GM21529 (cell line): ENCODE results near the gene COMP.

Experiments
- ATAC-seq: cut with Tn5 transposase; IDR thresholded peaks from one replicate; pipeline ENCODE4 v1.9.1; 2021; ENCODE audit not compliant: unreplicated experiment

COMP gene

DNA sequence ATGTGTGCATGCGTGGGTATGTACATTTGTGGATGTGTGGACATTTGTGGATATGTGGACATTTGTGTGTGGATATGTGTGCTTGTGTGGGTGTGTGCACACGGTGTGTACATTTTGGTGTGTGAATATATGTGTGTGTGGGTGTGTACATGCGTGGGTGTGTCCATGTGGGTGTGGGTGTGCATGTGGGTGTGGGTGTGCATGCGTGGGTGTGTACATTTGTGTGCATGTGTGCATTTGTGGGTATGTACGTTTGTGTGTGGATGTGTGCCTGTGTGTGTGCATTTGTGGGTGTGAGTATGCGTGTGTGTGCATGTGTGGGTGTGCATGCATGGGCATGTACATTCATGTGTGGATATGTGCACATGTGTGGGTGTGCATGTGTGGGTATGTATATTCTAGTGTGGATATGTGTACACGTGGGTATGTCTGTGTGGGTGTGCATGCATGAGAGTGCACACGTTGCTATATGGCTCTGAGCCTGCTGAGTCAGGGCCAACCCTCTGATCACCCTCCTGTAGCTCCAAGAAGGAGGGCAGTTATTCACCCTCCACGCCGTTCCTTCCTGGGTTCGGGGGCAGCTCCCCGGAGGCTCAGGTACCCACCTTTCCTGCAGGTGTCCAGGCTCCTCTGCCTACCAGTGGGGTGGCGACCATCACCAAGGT lies 20.3 kb downstream of the COMP start:
- ATAC-seq, result no peak

DNA sequence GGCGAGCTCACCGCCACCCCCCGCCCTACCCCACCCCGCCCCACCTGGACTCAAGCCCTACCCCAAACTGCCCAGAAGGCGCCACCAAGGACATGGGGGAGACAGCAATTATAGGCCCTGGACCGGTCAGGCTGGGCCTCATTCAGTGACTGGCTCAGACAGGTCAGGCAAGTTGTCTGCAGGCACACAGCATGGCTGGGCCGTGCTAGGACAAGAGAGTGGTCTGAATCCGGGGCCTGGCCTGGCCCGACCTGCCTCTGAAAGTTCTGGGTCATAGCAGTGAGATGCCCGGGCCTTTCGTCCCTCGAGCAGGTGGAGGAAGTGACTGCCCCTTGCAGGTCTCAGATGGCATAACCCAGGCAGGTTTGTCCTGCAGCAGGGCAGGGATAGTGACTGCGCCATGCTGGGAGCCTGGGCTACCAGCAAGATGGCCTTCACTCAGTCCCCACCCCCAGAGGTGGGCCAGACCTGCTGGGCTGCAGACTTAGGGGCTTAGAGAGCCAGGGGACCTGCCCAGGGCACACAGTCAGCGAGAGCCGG lies 21.0 kb downstream of the COMP start:
- ATAC-seq, result no peak

GRCh38 chr19:18768997-18769891 lies 21.9 kb downstream of the COMP start:
- no peak for ATAC-seq

GRCh38 chr19:18768046-18768771 lies 22.9 kb downstream of the COMP start:
- ATAC-seq, result no peak

- no peak for ATAC-seq
These were observed 25.9 kb downstream of the COMP start for GRCh38 chr19:18765224-18765623.

DNA sequence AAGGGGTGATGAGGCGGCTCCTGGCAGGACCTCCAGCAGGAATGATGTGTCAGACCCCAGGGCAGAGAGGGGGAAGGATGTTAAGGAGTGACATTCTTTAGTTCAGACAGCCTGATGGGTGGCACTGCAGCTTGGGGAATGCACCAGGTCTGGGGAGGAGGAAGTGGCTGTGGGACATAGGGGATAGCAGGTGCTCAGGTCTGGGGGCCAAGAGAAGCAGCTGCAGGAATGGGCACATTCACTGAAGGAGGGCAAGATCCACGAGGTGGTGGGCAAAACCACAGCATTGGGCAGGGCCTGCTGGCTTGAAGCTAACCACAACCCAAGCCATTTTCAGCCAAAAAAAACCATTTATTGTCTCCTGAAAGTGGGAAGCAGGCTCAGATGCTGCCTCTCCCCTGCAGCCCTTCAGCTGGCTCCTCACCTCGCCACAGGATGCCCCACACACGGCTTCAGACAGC lies 26.5 kb downstream of the COMP start:
- ATAC-seq, result no peak

GRCh38 chr19:18763674-18764590 lies 27.2 kb downstream of the COMP start:
- no peak for ATAC-seq

DNA sequence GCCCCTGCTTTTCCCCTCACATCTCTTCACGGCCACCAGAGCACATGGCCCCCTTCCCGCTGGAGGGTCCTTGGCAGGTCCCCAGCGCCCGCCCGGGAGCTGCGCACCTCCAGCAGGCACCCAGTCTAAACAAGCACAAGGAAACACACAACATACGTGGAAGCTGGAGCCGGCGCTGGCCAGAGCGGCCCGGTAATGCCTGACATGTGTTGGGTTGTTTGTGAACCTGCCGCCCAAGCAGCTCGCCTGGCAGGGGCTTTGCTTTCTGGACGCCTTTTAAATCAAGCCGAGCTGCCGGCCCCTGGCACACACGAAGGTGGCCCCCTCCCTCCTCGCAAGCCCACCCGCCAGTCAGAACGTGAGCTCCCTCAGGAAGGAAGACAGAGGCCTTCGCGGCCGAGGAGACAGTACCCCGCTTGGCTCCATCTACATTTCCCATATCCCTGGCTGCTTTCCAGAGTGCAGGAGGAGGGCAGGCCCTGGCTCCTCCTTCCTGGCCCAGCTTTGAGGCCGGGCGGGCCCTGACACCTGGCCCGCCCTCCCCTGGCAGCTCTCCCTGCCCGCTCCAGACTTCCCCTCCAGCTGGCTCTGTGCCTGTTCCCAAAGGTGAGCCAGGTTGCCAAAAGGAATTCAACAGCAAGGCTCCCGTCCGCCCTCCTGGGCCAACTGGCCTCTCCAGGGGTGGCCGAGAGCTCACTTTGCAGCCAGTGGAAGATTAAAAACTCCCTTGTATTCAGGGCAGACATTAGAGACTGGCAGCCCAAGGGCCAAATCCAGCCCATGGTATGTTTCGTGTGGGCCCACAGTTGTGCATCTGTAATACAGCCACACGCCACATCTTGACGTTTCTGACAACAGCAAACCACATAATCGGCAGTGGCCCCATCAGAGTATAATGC lies 28.7 kb downstream of the COMP start:
- ATAC-seq, result no peak

- ATAC-seq, result no peak
These were observed 29.5 kb downstream of the COMP start for GRCh38 chr19:18761531-18762110.

DNA sequence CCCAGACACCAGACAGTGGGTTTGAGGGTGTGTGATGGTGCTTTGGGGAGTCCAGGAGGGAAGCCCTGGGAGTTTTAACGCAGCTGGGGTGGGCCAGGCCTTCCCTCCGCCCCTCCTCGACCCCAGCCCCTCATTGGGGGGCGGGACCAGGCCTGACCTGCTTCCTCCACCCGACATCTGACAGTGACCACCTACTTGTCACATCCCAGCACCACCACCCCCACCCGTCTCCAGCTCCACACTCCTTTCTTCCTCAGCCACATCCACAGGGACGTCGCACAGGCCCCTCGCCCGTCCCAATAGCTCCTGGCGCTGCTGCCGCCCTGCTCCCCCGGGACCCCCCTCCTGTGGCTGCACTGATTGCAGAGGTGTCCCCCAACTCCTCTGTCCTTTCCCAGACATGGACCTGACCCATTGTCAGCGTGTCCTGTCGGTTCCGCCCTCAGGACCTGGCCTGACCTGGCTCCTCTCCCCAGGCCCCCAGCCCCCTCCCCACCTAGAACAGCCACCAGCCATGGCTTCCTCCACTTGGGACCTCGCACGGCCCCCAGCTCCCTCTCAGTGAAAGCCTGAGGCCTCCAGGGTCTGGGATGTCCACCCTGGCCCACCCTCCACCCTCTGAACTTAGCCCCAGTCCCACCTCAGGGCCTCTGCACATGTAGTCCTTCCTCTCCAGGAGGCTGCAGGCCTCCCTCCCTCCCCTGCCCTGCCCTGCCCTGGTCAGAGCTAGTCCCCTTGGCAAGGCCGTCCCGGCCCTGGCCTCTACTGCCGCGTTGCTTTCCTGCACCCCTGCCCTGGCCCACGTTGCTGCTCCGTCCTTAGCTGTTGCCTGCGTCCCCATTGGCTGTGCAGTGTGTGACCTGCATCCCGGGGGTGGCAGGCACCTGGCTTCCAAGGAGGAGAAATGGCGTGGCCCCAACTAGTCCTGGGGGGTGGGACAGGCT lies 30.4 kb downstream of the COMP start:
- no peak for ATAC-seq

GRCh38 chr19:18759995-18760426 lies 31.1 kb downstream of the COMP start:
- no peak for ATAC-seq

DNA sequence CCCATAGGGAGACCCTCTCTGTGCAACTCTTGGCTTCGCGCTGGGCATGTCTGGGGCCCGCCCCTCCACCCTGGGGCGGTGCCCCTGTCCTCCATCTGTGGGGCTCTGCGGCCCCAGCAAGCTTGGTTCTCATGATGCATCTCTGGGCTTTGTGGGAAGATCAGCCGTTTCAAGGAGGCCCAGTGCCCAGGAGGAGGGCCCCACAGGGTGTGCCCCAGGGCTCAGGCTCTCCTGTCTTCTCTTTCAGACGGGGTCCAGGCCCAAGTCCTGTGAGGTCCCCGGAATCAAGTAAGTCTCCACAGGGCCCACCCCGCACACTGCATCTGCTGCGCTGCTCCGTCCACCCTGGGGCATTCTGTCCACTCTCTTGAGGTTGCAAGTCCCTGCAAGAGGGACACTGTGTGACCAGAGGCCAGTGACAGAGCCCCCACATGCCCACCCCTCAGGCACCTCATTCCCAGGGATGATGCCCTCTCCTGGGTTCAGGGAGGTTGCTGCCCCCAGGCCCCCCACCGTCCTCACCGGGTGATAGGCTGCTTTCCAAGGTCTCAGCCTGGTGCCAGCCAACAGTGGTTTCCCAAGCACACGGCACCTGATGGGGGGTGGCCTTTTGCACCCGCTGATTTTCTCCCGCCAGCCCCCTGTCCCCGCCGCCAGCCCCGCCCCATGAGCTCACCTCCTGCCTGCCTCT lies 31.7 kb downstream of the COMP start:
- no peak for ATAC-seq

GRCh38 chr19:18756896-18757295 lies 34.2 kb downstream of the COMP start:
- no peak for ATAC-seq

DNA sequence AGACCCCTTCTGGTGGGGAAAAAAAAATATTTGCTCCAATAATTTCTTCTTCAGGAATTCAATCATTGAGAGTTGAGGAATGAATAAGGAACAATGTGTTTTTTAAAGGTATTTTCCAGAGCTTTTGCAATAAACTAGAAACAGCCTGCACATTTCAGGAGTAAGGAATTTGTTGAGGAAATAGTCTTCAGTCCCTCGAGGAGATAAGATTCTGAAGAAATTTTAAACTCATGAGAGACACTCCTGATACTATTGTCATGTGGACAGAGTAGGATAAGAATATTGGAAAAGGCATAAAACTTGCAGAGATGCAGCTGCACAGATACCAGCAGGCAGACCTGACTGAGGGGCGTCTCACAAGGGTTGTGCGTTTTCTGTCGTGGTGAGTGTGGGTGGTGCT lies 36.6 kb downstream of the COMP start:
- no peak for ATAC-seq

GRCh38 chr19:18751571-18751970 lies 39.5 kb downstream of the COMP start:
- no peak for ATAC-seq

DNA sequence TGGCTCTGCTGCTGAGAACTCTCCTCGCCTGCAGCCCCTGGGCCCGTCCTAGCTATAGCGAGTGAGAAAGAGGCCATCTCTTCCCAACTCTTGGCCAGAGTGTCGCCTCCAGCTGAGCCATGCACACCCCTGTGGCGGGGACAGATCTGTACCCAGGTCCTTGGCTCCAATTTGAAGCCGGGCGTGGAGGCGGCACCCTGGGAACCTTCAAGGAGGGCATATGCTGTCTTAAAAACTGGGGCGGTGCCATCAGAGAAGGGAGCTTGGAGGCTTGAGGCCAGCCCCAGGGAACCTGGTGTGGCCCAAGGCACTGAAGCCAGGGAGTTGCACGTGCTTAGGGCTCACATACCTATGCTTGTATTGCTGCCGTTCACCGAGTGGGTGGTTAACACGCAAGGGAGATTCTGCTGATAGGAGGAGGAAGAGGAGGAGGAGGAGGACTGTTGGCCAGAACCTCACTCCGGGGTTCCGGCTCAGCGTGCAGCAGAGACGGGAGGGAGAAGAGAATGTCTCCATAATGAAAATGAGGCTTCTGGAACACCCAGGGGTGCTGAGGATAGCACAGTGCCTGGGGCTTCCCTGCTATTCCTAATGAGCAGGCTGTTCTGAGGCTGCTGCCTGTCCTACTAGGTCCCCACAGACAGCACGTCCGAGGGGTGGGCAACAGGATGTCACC lies 40.7 kb downstream of the COMP start:
- ATAC-seq, result no peak
